EL (cell line): Measurements from ENCODE around the gene CTBP2.

ENCODE experiments used
- DNase-seq: peaks from one replicate; pipeline ENCODE4 v3.0.0-alpha.2; 2016

CTBP2 gene

GRCh38 chr10:125104559-125104958, 55.8 kb downstream of the CTBP2 start:
- DNase-seq, result no peak

GRCh38 chr10:125103924-125104323, 56.4 kb downstream of the CTBP2 start:
- no peak for DNase-seq

DNA sequence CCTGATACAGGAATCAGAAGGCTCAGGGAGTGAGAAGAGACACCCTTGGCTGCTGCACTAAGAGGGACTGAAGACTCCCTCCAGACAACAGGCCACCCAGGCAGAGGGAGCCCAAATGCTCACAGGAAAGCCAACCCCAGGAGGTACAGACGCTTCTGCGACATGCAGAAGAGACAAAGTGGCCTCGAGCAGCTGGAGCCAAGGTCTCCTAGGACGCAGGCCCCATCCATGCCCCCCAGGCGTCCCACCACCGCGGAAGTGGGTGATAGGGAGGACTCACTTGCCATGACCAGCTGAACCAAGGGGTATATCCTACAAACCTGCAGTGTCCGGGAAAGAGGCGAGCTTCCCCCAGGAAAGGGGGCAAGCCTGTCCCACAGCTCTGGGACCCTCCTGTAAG, 56.9 kb downstream of the CTBP2 start:
- no peak for DNase-seq

DNA sequence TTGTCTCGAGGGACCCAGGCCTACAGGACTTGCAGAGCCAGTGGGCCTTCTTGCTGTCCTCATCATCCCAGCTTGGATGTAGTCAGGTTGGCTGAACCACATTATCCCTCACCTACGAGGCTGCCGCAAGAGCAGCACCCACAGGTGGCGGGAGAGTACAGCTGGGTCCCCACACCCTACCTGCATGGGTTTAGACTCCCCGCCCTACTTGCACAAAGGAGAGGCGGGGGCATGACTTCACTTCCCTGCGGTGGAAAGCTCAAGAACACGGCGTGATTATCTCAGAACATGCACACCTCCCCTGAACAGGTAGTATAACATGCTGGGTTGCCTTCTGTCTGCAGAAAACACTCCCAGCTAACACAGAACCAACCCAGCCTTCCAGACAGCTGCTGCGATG, 57.5 kb downstream of the CTBP2 start:
- no peak for DNase-seq

GRCh38 chr10:125102246-125102645, 58.1 kb downstream of the CTBP2 start:
- peak; percentile 59 for DNase-seq

DNA sequence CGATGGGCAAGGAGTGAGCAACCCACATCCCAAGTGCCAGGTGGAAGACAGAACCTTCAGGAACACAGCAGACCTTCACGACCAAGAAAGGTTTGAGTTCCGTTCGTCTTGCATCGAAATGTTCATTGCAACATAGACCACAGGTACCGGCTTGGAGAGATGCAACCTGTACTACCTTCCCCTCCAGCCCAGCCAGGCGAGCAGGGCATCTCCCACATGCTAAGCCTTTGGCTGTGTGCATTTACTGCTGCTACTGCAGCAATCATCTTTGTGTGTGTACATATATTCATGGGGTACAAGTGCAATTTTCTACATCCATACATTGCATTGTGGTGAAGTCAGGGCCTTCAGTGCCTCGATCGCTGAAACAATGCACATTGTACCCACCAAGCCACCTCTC, 58.8 kb downstream of the CTBP2 start:
- no peak for DNase-seq

DNA sequence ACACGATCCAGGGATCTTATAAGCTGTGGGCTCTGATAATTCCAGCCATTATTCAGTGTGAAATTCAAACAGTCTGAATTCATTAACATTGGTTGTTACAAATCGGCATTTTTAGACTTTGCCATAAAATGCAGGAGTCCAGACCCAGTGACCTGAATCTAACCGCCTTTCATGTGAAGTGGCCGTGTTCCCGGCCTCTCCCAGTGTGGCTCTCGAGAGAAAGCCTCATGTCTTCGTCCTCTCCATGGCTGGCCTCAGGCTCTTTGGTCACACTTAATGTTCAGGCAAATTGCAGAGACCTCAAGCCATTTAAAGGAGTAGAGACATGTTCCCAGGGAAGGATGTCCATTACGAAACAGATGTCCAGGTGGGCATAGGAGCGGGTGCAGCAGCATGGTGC, 59.3 kb downstream of the CTBP2 start:
- DNase-seq, result no peak

- no peak for DNase-seq
Measured at GRCh38 chr10:125097409-125098070, 62.8 kb downstream of the CTBP2 start.

GRCh38 chr10:125096975-125097374, 63.4 kb downstream of the CTBP2 start:
- DNase-seq, result no peak

GRCh38 chr10:125096371-125096770, 64.0 kb downstream of the CTBP2 start:
- DNase-seq, result no peak

DNA sequence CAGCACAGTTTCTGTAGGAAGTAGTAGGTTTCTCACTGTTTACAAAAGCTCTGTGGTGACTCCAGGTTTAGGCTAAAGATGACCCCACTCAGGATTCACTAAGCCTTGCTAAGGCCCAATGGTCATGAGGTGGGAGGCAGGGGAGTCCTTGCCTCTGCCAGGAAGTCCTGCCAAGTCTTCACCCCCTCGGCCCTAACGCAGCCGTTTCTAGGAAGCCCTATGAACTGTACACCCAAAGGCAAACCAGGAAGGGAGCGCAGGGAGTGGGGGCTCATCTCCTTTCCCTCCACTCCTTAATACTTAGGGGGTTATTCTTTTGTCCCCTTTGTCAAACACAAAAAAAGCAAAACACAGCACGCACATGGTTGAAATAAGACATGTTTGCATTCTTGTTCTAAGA, 64.6 kb downstream of the CTBP2 start:
- no peak for DNase-seq

DNA sequence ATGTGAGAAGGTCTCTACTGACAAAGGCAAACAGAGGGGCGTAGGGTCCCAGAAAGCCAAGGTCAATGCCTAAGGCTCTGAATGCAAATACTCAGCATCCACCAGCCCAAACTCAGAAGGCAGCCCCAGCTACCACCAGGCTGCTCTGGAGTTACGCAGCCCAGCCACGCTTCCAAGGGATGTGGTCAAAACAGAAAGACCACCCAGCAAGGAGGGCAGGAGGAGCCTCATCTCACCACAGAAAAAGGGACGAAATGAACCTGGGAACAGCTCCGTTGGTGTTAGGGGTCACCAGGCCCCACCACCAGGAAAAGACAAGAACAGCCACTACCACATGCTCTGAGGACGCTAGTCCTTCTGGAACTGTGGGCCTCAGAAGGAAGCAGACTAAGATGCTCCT, 65.1 kb downstream of the CTBP2 start:
- DNase-seq, result no peak

DNA sequence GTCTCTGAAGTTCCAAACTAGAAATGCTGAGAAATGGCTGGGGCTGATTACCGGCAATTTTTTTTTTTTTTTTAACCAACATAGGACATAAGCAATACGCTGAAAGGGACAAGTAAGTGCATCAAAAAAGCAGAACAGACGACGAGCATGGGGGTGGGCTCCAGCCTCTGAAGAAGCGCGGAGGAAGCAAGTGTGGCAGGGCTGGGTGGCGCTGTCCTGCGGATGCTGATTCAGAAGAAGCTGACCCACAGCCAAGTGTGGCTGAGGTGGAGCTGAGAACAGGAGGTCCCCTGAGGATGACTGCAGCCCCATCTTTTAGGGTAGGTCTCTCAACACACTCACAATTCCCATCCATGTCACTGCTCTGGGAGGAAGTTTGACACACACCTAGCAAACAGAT, 65.6 kb downstream of the CTBP2 start:
- no peak for DNase-seq

DNA sequence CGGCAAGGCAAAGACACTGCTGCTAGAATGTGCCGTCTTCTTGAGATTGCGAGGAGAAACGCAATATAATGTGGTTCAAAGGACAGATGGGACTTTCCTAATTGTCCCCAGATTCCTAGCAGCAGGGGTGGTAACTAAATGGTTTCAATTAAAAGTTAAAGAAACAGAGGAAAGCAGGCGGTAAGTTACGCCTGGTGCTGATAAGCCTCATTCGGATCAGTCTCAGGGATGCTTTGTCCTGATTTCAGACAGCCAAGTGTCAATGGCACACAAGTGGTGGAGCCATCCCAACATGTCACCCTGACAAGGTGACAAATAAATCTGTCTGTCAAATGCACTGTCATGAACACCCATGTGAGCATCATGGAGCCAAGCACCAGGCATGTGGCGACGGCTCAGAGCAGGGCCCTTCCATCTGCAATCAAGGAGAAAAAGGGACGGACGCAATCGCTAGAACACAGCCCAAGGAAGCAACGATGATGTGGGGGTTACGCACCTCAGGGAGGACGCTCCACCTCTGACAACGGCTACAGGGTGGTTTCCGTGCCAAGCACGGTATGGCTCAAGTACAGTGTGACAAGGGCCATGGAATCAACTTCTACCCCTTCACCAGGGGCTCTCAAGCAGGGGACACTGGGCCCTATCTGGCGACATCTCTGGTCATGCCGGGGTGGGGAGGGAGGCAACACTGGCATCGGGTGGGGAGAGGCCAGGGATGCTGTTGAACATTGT, 66.2 kb downstream of the CTBP2 start:
- no peak for DNase-seq

DNA sequence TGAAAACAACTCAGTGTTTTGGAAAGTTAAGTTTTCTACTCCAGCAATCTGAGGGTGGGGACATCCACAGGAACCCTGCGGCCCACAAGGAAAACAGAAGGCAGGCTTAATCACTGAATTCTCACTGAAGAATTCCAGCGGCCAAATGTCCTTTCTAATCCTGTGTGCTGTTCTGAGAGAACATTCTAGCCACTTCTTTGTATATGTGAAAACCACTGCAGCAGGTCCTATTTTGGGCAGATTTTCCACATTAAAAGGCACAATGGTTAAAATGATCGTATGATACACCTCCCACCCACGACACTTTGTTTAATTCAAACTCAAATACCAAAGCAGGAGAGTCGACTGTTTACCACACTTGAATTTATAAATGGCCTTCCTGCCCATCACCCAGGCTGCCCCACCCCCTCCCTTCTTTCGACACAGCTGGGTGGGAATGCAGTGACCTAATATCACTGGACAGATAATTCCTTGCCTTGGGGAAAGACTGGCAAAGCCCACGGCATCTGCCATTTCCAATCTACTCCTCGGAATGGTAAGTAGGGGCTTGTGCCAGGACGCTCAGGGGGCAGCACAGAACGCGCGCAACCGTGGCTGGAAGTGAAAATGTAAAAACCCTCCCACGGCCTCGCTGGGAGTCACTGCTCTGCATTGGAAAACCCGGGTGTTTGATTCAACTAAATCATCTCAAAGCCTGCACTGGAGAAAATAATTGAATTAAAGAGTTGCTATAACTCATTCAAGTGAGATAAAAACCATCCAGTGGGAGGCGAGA, 67.0 kb downstream of the CTBP2 start:
- DNase-seq, result peak; percentile 75

DNA sequence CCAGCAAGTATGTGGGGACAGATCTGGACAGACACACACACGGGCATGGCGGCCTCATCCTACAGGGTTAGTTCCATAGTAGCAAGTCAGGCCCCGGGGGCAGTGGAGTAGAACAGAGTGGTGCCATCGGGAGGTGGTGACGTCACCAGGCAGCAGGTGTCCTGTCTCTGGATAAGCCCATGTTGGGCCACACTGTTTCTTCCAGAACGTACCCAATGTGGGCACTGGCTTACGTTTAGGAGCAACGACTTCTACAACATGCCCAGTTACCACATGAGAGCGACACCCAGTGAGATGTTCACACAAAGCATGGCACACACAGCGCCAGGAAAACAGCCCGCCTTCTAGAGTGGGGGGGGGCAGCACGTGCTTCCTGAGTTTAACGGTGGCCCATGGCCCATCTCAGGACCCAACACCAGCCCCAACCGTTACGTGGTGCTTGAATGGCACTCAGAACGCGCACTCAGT, 67.8 kb downstream of the CTBP2 start:
- no peak for DNase-seq

GRCh38 chr10:125091891-125092290, 68.5 kb downstream of the CTBP2 start:
- peak; percentile 30 for DNase-seq

- no peak for DNase-seq
Measured at GRCh38 chr10:125089469-125089868, 70.9 kb downstream of the CTBP2 start.

- no peak for DNase-seq
Measured at GRCh38 chr10:125087897-125088215, 72.5 kb downstream of the CTBP2 start.

GRCh38 chr10:125087191-125087896, 73.0 kb downstream of the CTBP2 start:
- no peak for DNase-seq

DNA sequence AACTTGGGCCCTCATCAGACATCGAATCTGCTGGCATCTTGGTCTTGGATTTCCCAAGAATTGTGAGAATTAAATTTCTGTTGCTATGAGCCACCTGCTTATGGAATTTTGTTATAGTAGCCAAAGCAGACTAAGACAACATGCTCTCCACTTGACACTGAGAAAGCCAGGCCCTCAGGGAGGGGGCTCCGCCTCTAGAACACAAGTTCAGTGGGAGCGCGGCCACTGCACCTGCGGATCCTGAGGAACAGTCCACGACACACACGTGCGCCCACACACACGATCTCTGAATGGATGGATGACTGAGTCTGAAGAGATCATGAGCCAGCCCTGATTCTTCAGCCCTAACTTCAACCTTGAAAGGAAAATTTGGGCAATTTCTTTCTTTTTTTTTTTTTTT, 73.7 kb downstream of the CTBP2 start:
- DNase-seq, result no peak

DNA sequence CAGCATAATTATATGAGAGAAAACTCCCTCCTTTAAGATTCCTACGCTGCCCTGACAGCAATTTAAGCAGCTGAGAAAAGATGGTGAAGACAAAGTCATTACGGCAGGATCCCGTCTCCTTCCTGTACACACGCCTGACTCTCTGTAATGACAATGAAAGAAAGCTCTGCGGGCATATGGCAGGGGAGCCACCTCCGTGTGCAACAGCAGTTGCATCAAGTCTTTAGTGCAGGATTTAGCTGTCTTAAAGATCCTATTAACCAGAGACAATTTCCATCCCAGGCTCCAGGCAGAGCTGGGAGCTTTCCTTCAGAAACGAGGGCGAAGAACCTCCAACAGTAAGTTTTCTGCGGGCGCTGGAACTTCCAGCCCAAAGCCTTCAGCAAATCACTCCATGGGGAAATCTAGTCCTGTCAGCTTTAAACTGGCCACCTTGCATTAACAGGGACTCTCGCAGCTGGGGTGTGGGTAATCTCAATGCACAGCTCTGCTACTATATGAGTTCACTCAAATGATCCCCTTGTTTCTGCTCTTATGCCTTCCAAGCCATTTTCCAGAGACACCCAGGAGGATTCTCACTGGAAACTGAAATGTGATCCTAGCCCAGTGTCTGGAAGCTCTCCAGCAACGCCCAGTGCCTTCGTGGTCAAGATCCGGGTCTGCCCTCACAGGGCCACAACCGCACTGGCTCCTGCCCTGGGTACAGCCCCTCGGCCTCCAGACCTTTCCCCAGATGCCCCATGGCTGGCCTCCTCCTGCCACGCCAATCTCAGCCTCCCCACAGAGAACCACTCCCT, 74.9 kb downstream of the CTBP2 start:
- DNase-seq, result peak; percentile 50
